GM12874 (cell line): Measurements from ENCODE around the gene GSTO2.
A peak's percentile ranks its signal among the peaks of the same experiment; 100 is the strongest.

ENCODE experiments used
- TF ChIP-seq, protein P1 (sequence below): IDR thresholded peaks from 2 replicates; pipeline ENCODE4 v1.5.1; 2011; ENCODE audit warnings: low read depth, mild to moderate bottlenecking, control low read depth, low read length, moderate library complexity; ENCODE audit not compliant: insufficient read depth

GSTO2 gene

DNA sequence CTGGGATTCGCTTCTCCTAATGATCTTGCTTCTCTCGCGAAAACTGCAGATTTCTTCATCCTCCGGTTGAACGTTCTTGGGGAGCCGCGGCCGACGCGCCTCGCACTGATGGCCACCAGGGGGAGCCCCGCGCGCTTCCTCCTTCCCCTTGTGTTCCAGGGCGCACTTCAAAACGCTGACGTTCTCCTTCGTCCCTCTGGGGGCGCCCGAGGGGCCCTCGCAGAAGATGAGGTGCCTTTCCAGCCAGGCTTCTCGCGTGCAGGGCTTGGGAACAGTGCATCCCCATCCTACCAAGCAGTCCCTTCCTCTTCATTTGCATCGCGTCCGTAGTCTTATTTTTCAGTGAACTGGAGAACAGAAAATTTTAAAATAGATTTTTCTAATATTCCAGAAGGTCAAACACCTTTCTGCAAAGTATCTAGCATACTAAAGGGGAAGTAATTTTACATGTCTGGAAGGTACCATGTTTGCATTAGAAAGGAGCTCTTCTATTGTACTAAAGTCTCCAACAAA, 22.5 kb downstream of the GSTO2 start:
- TF ChIP-seq, protein P1, sequence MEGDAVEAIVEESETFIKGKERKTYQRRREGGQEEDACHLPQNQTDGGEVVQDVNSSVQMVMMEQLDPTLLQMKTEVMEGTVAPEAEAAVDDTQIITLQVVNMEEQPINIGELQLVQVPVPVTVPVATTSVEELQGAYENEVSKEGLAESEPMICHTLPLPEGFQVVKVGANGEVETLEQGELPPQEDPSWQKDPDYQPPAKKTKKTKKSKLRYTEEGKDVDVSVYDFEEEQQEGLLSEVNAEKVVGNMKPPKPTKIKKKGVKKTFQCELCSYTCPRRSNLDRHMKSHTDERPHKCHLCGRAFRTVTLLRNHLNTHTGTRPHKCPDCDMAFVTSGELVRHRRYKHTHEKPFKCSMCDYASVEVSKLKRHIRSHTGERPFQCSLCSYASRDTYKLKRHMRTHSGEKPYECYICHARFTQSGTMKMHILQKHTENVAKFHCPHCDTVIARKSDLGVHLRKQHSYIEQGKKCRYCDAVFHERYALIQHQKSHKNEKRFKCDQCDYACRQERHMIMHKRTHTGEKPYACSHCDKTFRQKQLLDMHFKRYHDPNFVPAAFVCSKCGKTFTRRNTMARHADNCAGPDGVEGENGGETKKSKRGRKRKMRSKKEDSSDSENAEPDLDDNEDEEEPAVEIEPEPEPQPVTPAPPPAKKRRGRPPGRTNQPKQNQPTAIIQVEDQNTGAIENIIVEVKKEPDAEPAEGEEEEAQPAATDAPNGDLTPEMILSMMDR = peak; percentile 100

DNA sequence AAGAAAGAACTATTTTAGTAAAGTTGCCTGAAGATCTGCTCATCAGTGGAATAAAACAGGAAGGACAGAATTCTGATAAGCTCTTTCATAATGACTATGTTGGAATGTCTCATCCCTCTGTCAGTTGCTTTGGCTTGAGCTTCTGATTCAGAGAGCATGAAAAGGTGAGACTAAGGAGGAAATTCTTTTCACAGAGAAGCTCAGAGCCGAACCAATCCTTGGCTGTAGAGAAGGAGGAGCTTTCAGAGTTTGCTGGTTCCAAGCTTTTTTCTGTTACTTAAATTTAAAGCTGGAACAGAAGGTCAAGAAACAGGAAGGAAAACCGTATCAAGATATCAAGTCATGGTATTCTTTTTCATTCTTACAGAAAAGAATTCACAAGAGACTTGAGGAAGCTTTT, 24.0 kb downstream of the GSTO2 start:
- TF ChIP-seq, protein P1 = no peak

DNA sequence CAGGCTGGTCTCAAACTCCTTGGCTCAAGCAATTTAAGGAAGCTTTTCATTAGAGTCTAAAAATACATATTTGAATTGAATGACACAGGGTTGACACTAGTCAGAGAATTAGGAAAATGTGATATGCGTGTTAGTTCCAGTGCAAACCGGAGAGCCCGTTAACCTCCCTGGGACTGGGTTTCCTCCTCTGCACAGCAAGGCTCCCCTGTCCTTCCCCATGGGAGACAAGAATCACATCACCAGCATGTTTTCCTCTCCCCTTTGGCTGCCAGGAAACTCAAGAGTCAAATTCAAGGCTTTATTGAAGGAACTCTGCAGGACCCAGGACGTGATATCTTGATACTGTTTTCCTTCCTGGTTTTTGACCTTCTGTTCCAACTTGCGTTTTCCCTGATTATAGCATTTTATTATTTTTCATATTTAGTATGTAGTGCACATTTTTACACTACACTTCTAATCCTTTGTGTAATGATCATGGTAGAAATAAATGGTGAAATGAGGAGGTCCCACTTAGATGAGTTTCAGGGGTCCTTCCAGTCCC, 24.9 kb downstream of the GSTO2 start:
- TF ChIP-seq, protein P1 = no peak

DNA sequence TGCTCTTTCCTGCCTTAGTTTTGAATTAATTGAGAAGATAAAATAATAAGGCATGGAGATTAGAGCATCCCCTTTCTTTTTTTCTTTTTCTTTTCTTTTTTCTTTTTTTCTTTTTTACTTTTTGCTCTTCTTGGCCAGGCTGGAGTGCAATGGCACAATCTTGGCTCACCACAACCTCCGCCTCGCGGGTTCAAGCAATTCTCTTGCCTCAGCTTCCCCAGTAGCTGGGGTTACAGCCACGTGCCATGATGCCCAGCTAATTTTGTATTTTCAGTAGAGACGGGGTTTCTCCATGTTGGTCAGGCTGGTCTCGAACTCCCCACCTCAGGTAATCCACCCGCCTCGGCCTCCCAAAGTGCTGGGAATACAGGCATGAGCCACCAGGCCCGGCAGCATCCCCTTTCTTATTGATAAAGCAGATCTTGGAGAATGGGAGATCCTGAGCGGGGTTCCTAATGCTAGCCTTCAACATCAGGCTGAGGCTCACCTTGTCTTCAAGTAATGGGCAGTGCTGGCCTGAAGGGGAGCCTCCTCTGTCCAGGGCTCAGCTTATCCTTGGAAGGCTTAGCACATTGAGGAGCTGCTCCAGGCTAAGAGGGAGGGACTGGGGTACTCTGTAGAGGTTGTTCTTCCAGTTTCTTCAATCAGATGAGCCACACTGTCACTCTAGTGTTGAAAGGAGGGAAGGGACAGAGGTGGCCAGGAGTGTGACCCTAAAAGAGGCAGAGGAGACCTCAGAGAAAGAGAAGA, 27.9 kb downstream of the GSTO2 start:
- TF ChIP-seq, protein P1 = no peak

DNA sequence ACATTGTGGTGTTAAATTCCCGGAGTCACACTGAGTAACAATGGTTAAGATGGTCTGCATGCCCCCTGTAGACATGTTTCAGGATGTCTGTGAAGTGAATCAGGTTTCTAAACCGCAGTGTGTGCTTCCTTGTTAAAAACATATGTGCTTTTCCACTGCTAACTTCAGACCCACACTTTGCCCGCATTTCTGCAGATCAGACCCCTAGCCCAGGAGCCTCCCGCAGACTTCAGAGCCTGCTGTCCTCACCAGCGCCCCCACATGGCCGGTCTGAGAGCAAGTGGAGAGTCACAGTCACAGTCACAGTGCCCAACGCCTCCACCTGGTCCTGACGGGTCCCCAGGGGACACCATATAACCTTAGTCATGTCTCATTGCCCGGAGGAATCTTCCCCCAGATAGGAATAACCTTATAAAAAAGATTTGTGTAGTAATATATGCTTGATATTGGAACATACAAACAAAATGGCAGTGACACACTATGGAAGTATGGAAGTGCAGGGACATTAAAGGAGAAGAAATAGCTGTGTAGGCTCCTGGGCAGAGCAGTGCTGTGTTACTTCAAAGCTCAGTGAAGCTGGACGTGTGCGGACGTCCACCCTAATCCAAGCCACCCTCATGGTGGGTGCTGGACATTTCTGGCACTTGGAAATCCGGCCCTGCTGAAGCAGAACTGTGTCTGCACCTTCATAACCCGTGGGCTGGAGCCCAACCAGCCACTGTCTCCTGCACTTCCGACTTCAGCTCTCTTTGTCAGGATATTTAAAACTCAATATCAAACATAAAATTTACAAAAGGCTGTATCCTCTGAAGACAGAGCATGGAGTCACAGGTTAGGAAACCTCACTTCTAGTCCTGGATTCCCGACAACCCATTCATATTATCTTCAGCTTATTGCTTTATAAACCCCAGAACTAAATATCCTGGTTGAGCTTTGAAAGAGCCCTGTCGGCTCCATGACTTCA, 29.0 kb downstream of the GSTO2 start:
- TF ChIP-seq, protein P1 = peak; percentile 54; the same call in 1 of the 2 replicates

DNA sequence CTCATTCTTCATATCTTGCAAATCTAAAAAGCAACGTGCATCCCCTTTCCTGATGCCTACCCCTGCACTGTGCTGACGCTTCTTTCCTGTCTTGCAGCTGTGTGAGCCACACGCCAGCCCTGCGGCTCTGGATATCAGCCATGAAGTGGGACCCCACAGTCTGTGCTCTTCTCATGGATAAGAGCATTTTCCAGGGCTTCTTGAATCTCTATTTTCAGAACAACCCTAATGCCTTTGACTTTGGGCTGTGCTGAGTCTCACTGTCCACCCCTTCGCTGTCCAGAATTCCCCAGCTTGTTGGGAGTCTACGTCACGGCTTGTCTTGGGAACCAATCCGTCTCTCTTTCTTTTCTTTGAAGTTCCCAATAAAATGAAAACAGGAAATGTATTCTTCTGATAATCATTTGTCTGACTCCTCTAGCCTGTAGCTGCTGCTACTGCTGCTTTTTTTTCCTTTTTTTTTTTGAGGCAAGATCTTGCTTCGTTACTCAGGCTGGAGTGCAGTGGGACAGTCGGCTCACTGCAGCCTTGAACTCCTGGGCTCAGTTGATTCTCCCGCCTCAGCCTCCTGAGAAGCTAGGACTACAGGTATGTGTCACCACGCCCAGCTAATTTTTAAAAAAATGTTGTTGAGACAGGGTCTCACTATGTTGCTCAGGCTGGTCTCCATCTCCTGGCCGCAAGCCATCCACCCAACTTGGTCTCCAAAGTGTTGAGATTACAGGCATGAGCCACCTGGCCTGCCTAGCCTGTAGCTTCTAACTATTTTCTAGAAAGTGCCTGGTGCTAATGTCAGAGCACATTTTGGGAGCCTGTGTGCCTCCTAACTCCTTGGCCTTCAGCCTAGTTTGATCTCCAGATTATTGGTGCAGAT, 30.3 kb downstream of the GSTO2 start:
- TF ChIP-seq, protein P1 = no peak
